ENCODE measurements around the gene JPT1.

Gene JPT1

DNA sequence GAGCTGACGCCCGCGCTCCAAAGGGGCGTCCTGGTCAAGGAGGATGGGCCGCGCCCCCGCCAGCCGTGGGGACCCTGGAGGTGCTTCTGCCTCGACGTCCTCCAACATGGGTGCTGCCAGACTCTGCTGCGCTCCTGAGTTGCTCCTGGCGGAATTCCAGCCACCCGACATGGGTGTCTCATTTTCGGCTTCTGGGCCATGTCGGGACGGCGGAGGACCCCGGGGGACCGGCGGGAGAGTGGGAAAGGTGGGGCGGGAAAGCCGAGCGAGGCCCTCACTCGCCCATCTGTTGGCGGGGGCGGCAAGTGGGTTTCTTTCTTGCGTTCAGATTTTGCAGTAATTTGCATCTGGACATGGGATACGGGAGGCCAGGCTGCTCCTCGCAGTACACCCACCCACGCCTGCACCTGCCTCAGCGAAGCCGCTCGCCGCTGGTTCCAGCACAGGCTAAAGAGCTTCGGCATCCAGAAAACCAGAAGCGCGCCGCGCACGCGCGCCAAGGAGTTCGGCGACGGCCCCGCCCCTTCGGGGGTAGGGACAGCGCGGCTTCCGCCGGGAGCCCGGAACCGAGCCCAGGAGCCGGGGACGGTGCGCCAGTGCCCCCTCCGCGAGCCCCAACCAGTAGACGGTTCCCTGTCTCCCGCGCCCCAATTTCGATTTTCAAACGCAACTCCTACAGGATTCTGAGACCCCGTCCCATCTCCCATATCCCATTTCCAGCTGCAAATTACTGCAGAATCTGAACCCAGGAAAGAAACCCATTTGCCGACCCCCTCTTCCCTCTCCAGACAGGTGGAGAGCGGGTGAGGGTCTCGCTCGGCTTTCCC lies 44.7 kb downstream of the JPT1 start, which contains the start of gene ARMC7 (continued):
- TF ChIP-seq ZNF561 (tag by site-specific recombination; IDR thresholded peaks at IDR 0.05; ENCODE audit: borderline replicate concordance): peak; percentile 60; the same call in 1 of the 2 replicates
- no peak; the same call in 1 of the 2 replicates for TF ChIP-seq ZNF843 (tag by site-specific recombination; IDR thresholded peaks at IDR 0.05)
- TF ChIP-seq, protein P1, sequence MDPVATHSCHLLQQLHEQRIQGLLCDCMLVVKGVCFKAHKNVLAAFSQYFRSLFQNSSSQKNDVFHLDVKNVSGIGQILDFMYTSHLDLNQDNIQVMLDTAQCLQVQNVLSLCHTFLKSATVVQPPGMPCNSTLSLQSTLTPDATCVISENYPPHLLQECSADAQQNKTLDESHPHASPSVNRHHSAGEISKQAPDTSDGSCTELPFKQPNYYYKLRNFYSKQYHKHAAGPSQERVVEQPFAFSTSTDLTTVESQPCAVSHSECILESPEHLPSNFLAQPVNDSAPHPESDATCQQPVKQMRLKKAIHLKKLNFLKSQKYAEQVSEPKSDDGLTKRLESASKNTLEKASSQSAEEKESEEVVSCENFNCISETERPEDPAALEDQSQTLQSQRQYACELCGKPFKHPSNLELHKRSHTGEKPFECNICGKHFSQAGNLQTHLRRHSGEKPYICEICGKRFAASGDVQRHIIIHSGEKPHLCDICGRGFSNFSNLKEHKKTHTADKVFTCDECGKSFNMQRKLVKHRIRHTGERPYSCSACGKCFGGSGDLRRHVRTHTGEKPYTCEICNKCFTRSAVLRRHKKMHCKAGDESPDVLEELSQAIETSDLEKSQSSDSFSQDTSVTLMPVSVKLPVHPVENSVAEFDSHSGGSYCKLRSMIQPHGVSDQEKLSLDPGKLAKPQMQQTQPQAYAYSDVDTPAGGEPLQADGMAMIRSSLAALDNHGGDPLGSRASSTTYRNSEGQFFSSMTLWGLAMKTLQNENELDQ (tag by site-specific recombination; IDR thresholded peaks at IDR 0.05; ENCODE audit: low read depth): no peak
- TF ChIP-seq ZNF585B (tag by site-specific recombination; IDR thresholded peaks at IDR 0.05): no peak
- TF ChIP-seq, protein P2, sequence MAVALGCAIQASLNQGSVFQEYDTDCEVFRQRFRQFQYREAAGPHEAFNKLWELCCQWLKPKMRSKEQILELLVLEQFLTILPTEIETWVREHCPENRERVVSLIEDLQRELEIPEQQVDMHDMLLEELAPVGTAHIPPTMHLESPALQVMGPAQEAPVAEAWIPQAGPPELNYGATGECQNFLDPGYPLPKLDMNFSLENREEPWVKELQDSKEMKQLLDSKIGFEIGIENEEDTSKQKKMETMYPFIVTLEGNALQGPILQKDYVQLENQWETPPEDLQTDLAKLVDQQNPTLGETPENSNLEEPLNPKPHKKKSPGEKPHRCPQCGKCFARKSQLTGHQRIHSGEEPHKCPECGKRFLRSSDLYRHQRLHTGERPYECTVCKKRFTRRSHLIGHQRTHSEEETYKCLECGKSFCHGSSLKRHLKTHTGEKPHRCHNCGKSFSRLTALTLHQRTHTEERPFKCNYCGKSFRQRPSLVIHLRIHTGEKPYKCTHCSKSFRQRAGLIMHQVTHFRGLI (tag by site-specific recombination; IDR thresholded peaks at IDR 0.05): no peak
- TF ChIP-seq ZNF530 (tag by site-specific recombination; IDR thresholded peaks at IDR 0.05; ENCODE audit: low read depth): no peak
- TF ChIP-seq, protein P3, sequence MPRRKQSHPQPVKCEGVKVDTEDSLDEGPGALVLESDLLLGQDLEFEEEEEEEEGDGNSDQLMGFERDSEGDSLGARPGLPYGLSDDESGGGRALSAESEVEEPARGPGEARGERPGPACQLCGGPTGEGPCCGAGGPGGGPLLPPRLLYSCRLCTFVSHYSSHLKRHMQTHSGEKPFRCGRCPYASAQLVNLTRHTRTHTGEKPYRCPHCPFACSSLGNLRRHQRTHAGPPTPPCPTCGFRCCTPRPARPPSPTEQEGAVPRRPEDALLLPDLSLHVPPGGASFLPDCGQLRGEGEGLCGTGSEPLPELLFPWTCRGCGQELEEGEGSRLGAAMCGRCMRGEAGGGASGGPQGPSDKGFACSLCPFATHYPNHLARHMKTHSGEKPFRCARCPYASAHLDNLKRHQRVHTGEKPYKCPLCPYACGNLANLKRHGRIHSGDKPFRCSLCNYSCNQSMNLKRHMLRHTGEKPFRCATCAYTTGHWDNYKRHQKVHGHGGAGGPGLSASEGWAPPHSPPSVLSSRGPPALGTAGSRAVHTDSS (tag by site-specific recombination; IDR thresholded peaks at IDR 0.05): no peak
- no peak for TF ChIP-seq ZNF184 (tag by site-specific recombination; IDR thresholded peaks at IDR 0.05)
- no peak for TF ChIP-seq SCRT2 (tag by site-specific recombination; IDR thresholded peaks at IDR 0.05)
- no peak for TF ChIP-seq ZNF677 (tag by site-specific recombination; IDR thresholded peaks at IDR 0.05)
- TF ChIP-seq FEZF1 (tag by site-specific recombination; IDR thresholded peaks at IDR 0.05): no peak
- no peak for TF ChIP-seq ZNF138 (tag by site-specific recombination; IDR thresholded peaks at IDR 0.05; ENCODE audit: borderline replicate concordance)
- no peak for TF ChIP-seq ZSCAN23 (tag by site-specific recombination; IDR thresholded peaks at IDR 0.05)
- TF ChIP-seq, protein P4, sequence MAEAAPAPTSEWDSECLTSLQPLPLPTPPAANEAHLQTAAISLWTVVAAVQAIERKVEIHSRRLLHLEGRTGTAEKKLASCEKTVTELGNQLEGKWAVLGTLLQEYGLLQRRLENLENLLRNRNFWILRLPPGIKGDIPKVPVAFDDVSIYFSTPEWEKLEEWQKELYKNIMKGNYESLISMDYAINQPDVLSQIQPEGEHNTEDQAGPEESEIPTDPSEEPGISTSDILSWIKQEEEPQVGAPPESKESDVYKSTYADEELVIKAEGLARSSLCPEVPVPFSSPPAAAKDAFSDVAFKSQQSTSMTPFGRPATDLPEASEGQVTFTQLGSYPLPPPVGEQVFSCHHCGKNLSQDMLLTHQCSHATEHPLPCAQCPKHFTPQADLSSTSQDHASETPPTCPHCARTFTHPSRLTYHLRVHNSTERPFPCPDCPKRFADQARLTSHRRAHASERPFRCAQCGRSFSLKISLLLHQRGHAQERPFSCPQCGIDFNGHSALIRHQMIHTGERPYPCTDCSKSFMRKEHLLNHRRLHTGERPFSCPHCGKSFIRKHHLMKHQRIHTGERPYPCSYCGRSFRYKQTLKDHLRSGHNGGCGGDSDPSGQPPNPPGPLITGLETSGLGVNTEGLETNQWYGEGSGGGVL (tag by site-specific recombination; IDR thresholded peaks at IDR 0.05): peak; percentile 27; the same call in 1 of the 2 replicates
- no peak for TF ChIP-seq ZNF157 (tag by site-specific recombination; IDR thresholded peaks at IDR 0.05)
- no peak for TF ChIP-seq ZNF391 (tag by site-specific recombination; IDR thresholded peaks at IDR 0.05; ENCODE audit: borderline replicate concordance, low read depth)
- no peak for TF ChIP-seq ZNF654 (tag by site-specific recombination; IDR thresholded peaks at IDR 0.05; ENCODE audit: low read depth)
- TF ChIP-seq GLI2 (tag by site-specific recombination; IDR thresholded peaks at IDR 0.05; ENCODE audit: borderline replicate concordance, low read depth): no peak
- TF ChIP-seq ZNF341 (tag by site-specific recombination; IDR thresholded peaks at IDR 0.05; ENCODE audit: low read depth): 0 out of 2 replicates have a peak, but pooled peaks have one; percentile 36
- TF ChIP-seq, protein P5, sequence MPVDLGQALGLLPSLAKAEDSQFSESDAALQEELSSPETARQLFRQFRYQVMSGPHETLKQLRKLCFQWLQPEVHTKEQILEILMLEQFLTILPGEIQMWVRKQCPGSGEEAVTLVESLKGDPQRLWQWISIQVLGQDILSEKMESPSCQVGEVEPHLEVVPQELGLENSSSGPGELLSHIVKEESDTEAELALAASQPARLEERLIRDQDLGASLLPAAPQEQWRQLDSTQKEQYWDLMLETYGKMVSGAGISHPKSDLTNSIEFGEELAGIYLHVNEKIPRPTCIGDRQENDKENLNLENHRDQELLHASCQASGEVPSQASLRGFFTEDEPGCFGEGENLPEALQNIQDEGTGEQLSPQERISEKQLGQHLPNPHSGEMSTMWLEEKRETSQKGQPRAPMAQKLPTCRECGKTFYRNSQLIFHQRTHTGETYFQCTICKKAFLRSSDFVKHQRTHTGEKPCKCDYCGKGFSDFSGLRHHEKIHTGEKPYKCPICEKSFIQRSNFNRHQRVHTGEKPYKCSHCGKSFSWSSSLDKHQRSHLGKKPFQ (tag by site-specific recombination; IDR thresholded peaks at IDR 0.05): no peak
- TF ChIP-seq, protein P6, sequence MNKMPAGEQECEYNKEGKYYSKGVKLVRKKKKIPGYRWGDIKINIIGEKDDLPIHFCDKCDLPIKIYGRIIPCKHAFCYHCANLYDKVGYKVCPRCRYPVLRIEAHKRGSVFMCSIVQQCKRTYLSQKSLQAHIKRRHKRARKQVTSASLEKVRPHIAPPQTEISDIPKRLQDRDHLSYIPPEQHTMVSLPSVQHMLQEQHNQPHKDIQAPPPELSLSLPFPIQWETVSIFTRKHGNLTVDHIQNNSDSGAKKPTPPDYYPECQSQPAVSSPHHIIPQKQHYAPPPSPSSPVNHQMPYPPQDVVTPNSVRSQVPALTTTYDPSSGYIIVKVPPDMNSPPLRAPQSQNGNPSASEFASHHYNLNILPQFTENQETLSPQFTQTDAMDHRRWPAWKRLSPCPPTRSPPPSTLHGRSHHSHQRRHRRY (tag by site-specific recombination; IDR thresholded peaks at IDR 0.05): no peak
- no peak for TF ChIP-seq HOXC10 (CRISPR knock-in tag; IDR thresholded peaks at IDR 0.05)
- no peak for TF ChIP-seq ZIC2 (tag by site-specific recombination; IDR thresholded peaks at IDR 0.05)
- no peak for TF ChIP-seq GLI4 (tag by site-specific recombination; IDR thresholded peaks at IDR 0.05)
- no peak for TF ChIP-seq ZNF792 (tag by site-specific recombination; IDR thresholded peaks at IDR 0.05)
- TF ChIP-seq PRDM1 (tag by site-specific recombination; IDR thresholded peaks at IDR 0.05): no peak
- TF ChIP-seq, protein P7, sequence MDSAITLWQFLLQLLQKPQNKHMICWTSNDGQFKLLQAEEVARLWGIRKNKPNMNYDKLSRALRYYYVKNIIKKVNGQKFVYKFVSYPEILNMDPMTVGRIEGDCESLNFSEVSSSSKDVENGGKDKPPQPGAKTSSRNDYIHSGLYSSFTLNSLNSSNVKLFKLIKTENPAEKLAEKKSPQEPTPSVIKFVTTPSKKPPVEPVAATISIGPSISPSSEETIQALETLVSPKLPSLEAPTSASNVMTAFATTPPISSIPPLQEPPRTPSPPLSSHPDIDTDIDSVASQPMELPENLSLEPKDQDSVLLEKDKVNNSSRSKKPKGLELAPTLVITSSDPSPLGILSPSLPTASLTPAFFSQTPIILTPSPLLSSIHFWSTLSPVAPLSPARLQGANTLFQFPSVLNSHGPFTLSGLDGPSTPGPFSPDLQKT (IDR thresholded peaks at IDR 0.05; ENCODE audit: borderline replicate concordance, low read depth, low read length): no peak
- TF ChIP-seq ZNF214 (tag by site-specific recombination; IDR thresholded peaks at IDR 0.05; ENCODE audit: borderline replicate concordance): no peak

Measured in HEK293 (cell line).